Neuronal stem cell (in vitro differentiated cells): ENCODE results near the gene FGF10.

Experiments
- DNase-seq: peaks from one replicate; pipeline ENCODE4 v3.0.0-alpha.2; 2013; ENCODE audit warnings: low spot score
- H2AFZ ChIP-seq: one replicate; pipeline ENCODE4 v1.6.1; 2013; ENCODE audit warnings: mild to moderate bottlenecking, low read length, inconsistent platforms
- H2AK5ac ChIP-seq: 2 replicates; pipeline ENCODE4 v1.6.1; 2013; ENCODE audit warnings: low read depth, mild to moderate bottlenecking, inconsistent platforms, low read length, moderate library complexity, mixed read lengths
- H2BK120ac ChIP-seq: 2 replicates; pipeline ENCODE4 v1.6.1; 2013; ENCODE audit warnings: low read depth, mild to moderate bottlenecking, inconsistent platforms, low read length, moderate library complexity, mixed read lengths
- H2BK12ac ChIP-seq: one replicate; pipeline ENCODE4 v1.6.1; 2013; ENCODE audit warnings: low read length, inconsistent platforms
- H2BK15ac ChIP-seq: 2 replicates; pipeline ENCODE4 v1.6.1; 2013; ENCODE audit warnings: mild to moderate bottlenecking, low read length, inconsistent platforms, mixed read lengths
- H2BK5ac ChIP-seq: one replicate; pipeline ENCODE4 v1.6.1; 2013; ENCODE audit warnings: inconsistent platforms, mild to moderate bottlenecking, low read length, moderate library complexity
- H3K14ac ChIP-seq: one replicate; pipeline ENCODE4 v1.6.1; 2013; ENCODE audit warnings: low read length, inconsistent platforms
- H3K18ac ChIP-seq: 2 replicates; pipeline ENCODE4 v1.6.1; 2013; ENCODE audit warnings: low read length, inconsistent platforms
- H3K23ac ChIP-seq: 2 replicates; pipeline ENCODE4 v1.6.1; 2013; ENCODE audit warnings: low read depth, mild to moderate bottlenecking, mixed read lengths, low read length, inconsistent platforms; ENCODE audit not compliant: poor library complexity
- H3K27ac ChIP-seq: replicated peaks from 3 replicates; pipeline ENCODE4 v1.5.1; 2013; ENCODE audit warnings: low read length, inconsistent platforms
- H3K27me3 ChIP-seq, 3 experiments: 2 replicates each; pipeline ENCODE4 v1.6.1; 2013; ENCODE audit warnings: low read length in 3 of 3, mild to moderate bottlenecking in 2 of 3, inconsistent platforms in 1 of 3, low read depth in 1 of 3, mixed read lengths in 1 of 3, moderate library complexity in 1 of 3; ENCODE audit not compliant: control insufficient read depth in 3 of 3, insufficient read depth in 3 of 3
- H3K36me3 ChIP-seq, 2 donors: replicated peaks in 1 of 2; 2 replicates each; pipeline ENCODE4 v1.6.1; 2013; ENCODE audit warnings: low read length in 2 of 2; ENCODE audit not compliant: control insufficient read depth in 2 of 2, insufficient read depth in 2 of 2
- H3K4ac ChIP-seq: 2 replicates; pipeline ENCODE4 v1.6.1; 2013; ENCODE audit warnings: inconsistent platforms, mild to moderate bottlenecking, low read length, moderate library complexity
- H3K4me1 ChIP-seq, 2 donors: 1 replicate in 1 of 2; 2 replicates in 1 of 2; pipeline ENCODE4 v1.6.1; 2013; ENCODE audit warnings: low read length in 2 of 2, low read depth in 1 of 2; ENCODE audit not compliant: control insufficient read depth in 2 of 2, insufficient read depth in 1 of 2
- H3K4me2 ChIP-seq: one replicate; pipeline ENCODE4 v1.6.1; 2013; ENCODE audit warnings: mild to moderate bottlenecking, low read length, inconsistent platforms; ENCODE audit not compliant: insufficient read depth, poor library complexity, severe bottlenecking
- H3K4me3 ChIP-seq, 2 donors: 2 replicates each; pipeline ENCODE4 v1.5.1; 2013; ENCODE audit warnings: low read length in 2 of 2, mild to moderate bottlenecking in 2 of 2, inconsistent platforms in 1 of 2, moderate library complexity in 1 of 2
- H3K79me1 ChIP-seq: one replicate; pipeline ENCODE4 v1.6.1; 2013; ENCODE audit warnings: low read depth, mild to moderate bottlenecking, inconsistent platforms, low read length, moderate library complexity
- H3K9ac ChIP-seq: one replicate; pipeline ENCODE4 v1.6.1; 2013; ENCODE audit warnings: mild to moderate bottlenecking, low read depth, low read length, inconsistent platforms; ENCODE audit not compliant: poor library complexity
- H3K9me3 ChIP-seq, 2 donors: replicated peaks in 1 of 2; 2 replicates each; pipeline versions ENCODE3 to v1.6.1; 2013; ENCODE audit warnings: low read length in 2 of 2, mild to moderate bottlenecking in 2 of 2, inconsistent platforms in 1 of 2, low read depth in 1 of 2, mixed read lengths in 1 of 2, moderate library complexity in 1 of 2; ENCODE audit not compliant: control insufficient read depth in 2 of 2, insufficient read depth in 1 of 2
- H4K8ac ChIP-seq: one replicate; pipeline ENCODE4 v1.6.1; 2013; ENCODE audit warnings: low read depth, mild to moderate bottlenecking, inconsistent platforms, low read length, moderate library complexity
- H4K91ac ChIP-seq: one replicate; pipeline ENCODE4 v1.6.1; 2013; ENCODE audit warnings: low read length, low read depth, mild to moderate bottlenecking, inconsistent platforms; ENCODE audit not compliant: poor library complexity
- WGBS, 2 donors: extraction: QIAGEN DNeasy Blood & Tissue Kit; methylation state at CpG; one replicate each; pipeline ENCODE4 v1.1.7; 2013; ENCODE audit warnings: missing lambda C conversion rate in 2 of 2, mixed read lengths in 1 of 2; ENCODE audit not compliant: insufficient read length in 2 of 2, insufficient replicate concordance in 1 of 2; ENCODE audit errors: extremely low coverage in 2 of 2; 5-methylcytosine and 5-hydroxymethylcytosine counted together

FGF10 gene

GRCh38 chr5:44389823-44390143, 563 bp upstream of the FGF10 start:
- no peak overlapping the region for H2BK12ac ChIP-seq
- no peak overlapping the region for H2BK5ac ChIP-seq
- no peak for DNase-seq
- H3K9ac ChIP-seq: no peak overlapping the region
- H3K9me3 ChIP-seq: no peaks in the 10 kb centered on the region
- H4K8ac ChIP-seq: no peak overlapping the region
- H3K4me2 ChIP-seq: peak overlapping the region; percentile 93
- H2BK120ac ChIP-seq: no peak overlapping the region
- no peaks in the 10 kb centered on the region for H3K79me1 ChIP-seq
- H2AFZ ChIP-seq: peak overlapping the region; percentile 92
- H3K14ac ChIP-seq: no peak overlapping the region
- H3K27ac ChIP-seq: peak overlapping the region; percentile 87
- no peak overlapping the region for H2AK5ac ChIP-seq
- no peak overlapping the region for H3K4ac ChIP-seq
- peak overlapping the region; percentile 65 for H3K18ac ChIP-seq
- peak overlapping the region; percentile 63 to 74 for H3K4me3 ChIP-seq
- H3K36me3 ChIP-seq: no peaks in the 10 kb centered on the region
- no peak overlapping the region for H4K91ac ChIP-seq
- no CpG with 5 or more reads among the region's 5 CpGs for WGBS, 2 donors
- no peaks in the 10 kb centered on the region for H3K27me3 ChIP-seq
- peaks cover 11 to 36% of the 10 kb centered on the region in 2 donors for H3K4me1 ChIP-seq
- H2BK15ac ChIP-seq: no peak overlapping the region
- no peak overlapping the region for H3K23ac ChIP-seq

DNA sequence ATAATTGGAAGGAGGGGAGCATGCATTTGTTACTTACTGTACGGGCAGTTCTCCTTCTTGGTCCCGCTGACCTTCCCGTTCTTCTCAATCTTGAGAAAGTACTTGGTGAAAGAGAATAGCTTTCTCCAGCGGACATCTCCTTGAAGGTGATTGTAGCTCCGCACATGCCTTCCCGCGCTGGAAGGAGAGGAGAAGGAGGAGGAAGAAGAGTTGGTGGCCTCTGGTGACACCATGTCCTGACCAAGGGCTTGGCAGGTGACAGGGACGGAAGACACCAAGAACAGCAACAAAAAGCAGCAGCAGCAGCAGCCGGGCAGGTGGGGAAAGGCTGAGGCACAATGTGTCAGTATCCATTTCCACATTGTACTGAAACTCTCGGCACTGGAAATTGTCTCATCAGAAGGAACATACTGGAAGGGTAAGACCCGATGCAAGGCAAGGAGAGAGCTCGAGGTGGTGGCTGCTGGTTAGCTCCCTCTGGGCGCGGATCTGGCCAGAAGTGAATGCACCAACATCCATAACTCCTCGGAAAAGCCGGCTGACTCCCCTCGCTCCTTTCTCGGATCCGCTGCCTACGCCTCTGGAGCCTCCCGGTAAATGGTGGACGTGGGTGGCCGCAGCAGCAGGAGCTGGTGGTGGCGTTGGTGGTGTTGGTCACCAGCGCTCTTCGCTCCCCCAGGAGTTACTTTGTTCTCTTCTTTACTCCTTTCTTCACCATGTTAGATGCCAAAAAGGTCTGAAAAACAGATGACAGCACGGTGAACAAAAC, 715 bp downstream of the FGF10 start:
- H2BK5ac ChIP-seq: peak overlapping the region; percentile 88
- H3K4me2 ChIP-seq: peak overlapping the region; percentile 93
- H2BK12ac ChIP-seq: peak overlapping the region; percentile 35
- H2BK15ac ChIP-seq: peak overlapping the region; percentile 34
- H3K27ac ChIP-seq: peak overlapping the region; percentile 52
- no CpG with 5 or more reads among the region's 27 CpGs for WGBS, 2 donors
- H4K8ac ChIP-seq: no peak overlapping the region
- H4K91ac ChIP-seq: no peak overlapping the region
- DNase-seq: no peak
- H3K9me3 ChIP-seq: no peaks in the 10 kb centered on the region
- no peaks in the 10 kb centered on the region for H3K79me1 ChIP-seq
- peak overlapping the region; percentile 68 for H3K9ac ChIP-seq
- no peak overlapping the region for H3K23ac ChIP-seq
- peak overlapping the region; percentile 63 to 74 for H3K4me3 ChIP-seq
- no peak overlapping the region for H3K4ac ChIP-seq
- H3K27me3 ChIP-seq: no peaks in the 10 kb centered on the region
- no peak overlapping the region for H2BK120ac ChIP-seq
- H3K36me3 ChIP-seq: no peaks in the 10 kb centered on the region
- no peak overlapping the region for H3K14ac ChIP-seq
- H2AFZ ChIP-seq: peak overlapping the region; percentile 92
- peak overlapping the region; percentile 78 for H3K18ac ChIP-seq
- no peak overlapping the region for H2AK5ac ChIP-seq
- H3K4me1 ChIP-seq: peaks cover 11 to 32% of the 10 kb centered on the region in 2 donors

DNA sequence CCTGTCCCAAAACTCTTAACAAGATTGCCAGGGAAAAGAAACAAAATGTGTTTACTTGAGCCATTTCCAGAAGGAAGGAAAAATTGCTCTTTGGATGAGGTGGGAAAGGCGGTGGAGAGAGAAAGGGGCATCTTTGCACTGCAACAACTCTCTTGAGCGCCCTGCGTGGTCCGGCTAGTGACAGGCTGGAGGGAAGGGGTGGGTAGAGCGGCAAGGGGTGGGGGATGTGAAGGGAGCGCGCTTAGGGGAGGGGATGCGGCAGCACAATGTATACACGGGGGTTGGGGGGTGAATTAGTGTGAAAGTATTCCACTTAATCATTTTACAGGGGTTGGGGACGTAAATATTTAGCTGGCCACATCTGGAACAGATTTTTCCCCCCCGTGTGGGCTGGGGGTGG, 1.3 kb downstream of the FGF10 start:
- Histone ChIP-seq H3K4me3 (peak overlapping the region; percentile 63 to 74), H3K79me1 (no peaks in the 10 kb centered on the region), H2BK120ac (no peak overlapping the region), H4K91ac (no peak overlapping the region), H3K27ac (no peak overlapping the region), H3K4ac (no peak overlapping the region), H2BK5ac (no peak overlapping the region), H2BK12ac (no peak overlapping the region), H3K14ac (no peak overlapping the region), H3K18ac (no peak overlapping the region), H3K27me3 (no peaks in the 10 kb centered on the region), H3K9ac (peak overlapping the region; percentile 76), H3K4me1 (peaks cover 11 to 31% of the 10 kb centered on the region in 2 donors), H2BK15ac (no peak overlapping the region), H3K4me2 (peak overlapping the region; percentile 93), H2AFZ (peak overlapping the region; percentile 92), H3K23ac (no peak overlapping the region), H2AK5ac (no peak overlapping the region), H4K8ac (no peak overlapping the region), H3K9me3 (no peaks in the 10 kb centered on the region), H3K36me3 (no peaks in the 10 kb centered on the region)
- DNase-seq: no peak
- WGBS, 2 donors: no CpG with 5 or more reads among the region's 11 CpGs

DNA sequence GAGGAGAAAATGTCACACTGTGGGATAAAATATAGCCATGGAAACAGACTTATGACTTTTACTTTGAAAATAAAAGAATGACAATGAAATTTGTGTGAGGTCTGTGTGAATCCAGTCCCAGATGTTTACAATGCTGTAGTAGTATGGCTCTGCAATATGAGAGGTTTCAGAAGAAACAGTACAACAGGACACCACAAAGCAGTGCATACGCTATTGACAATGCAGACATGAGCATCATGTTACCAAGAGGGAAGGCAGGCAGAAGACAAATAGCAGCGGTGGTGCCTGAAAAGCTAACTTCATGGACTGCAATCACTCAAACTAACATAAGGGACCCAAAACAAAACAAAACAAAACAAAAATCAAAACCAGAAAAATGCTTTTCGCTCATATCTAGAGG, 1.8 kb downstream of the FGF10 start:
- no peak overlapping the region for H3K4ac ChIP-seq
- H3K36me3 ChIP-seq: no peaks in the 10 kb centered on the region
- no CpG with 5 or more reads among the region's 3 CpGs for WGBS, 2 donors
- no peaks in the 10 kb centered on the region for H3K79me1 ChIP-seq
- no peak overlapping the region for H2BK120ac ChIP-seq
- peak overlapping the region; percentile 92 for H2AFZ ChIP-seq
- H4K91ac ChIP-seq: no peak overlapping the region
- H3K9me3 ChIP-seq: no peaks in the 10 kb centered on the region
- H3K18ac ChIP-seq: no peak overlapping the region
- no peaks in the 10 kb centered on the region for H3K27me3 ChIP-seq
- H2AK5ac ChIP-seq: no peak overlapping the region
- no peak overlapping the region for H4K8ac ChIP-seq
- no peak overlapping the region for H2BK5ac ChIP-seq
- H3K4me3 ChIP-seq: peak overlapping the region; percentile 12 to 63
- H2BK12ac ChIP-seq: no peak overlapping the region
- no peak overlapping the region for H3K14ac ChIP-seq
- no peak overlapping the region for H3K23ac ChIP-seq
- H3K4me1 ChIP-seq: peaks cover 11 to 26% of the 10 kb centered on the region in 2 donors
- no peak overlapping the region for H3K9ac ChIP-seq
- peak overlapping the region; percentile 93 for H3K4me2 ChIP-seq
- no peak overlapping the region for H2BK15ac ChIP-seq
- no peak for DNase-seq
- no peak overlapping the region for H3K27ac ChIP-seq
